Measurements from ENCODE around the gene PPP3CA.

GRCh38 chr4:101039367-101039766 lies 308.0 kb downstream of the PPP3CA start:
- TF ChIP-seq POLR2A (IDR thresholded peaks at IDR 0.05; ENCODE audit: extremely low read depth, insufficient read length): no peak
- no peak for TF ChIP-seq CTCF (IDR thresholded peaks at IDR 0.05; ENCODE audit: low read depth, low read length)

All from NB4 (cell line).